Glutamatergic neuron (in vitro differentiated cells): ENCODE measurements around the gene LRRC18. TPM values are rescaled to one million over a fixed set of nuclear protein-coding genes. Genes with fewer than 3 reads are reported as not detected.
A peak's percentile ranks its signal among the peaks of the same experiment; 100 is the strongest.

Experiments
- DNase-seq: peaks from one replicate; pipeline ENCODE4 v3.0.0; 2022
- H3K27ac Mint-ChIP-seq: one replicate; pipeline ENCODE4 v1.8.0; 2020; ENCODE audit warnings: mild to moderate bottlenecking, mixed read lengths, inconsistent platforms; ENCODE audit not compliant: unreplicated experiment
- H3K27me3 Mint-ChIP-seq: one replicate; pipeline ENCODE4 v1.8.0; 2020; ENCODE audit warnings: mild to moderate bottlenecking, moderate library complexity, mixed read lengths, inconsistent platforms; ENCODE audit not compliant: unreplicated experiment
- H3K36me3 Mint-ChIP-seq: one replicate; pipeline ENCODE4 v1.8.0; 2020; ENCODE audit warnings: mild to moderate bottlenecking, mixed read lengths, inconsistent platforms; ENCODE audit not compliant: unreplicated experiment
- H3K4me1 Mint-ChIP-seq: one replicate; pipeline ENCODE4 v1.8.0; 2020; ENCODE audit warnings: mild to moderate bottlenecking, low read depth, mixed read lengths, inconsistent platforms; ENCODE audit not compliant: unreplicated experiment
- H3K4me3 Mint-ChIP-seq: one replicate; pipeline ENCODE4 v1.8.0; 2020; ENCODE audit warnings: mild to moderate bottlenecking, mixed read lengths, inconsistent platforms; ENCODE audit not compliant: unreplicated experiment
- H3K9me3 Mint-ChIP-seq: one replicate; pipeline ENCODE4 v1.8.0; 2020; ENCODE audit warnings: mild to moderate bottlenecking, moderate library complexity, mixed read lengths, inconsistent platforms; ENCODE audit not compliant: unreplicated experiment
- total RNA-seq: library from RNA; stranded (reverse); fragmentation: NEBNext Ultra II Directional; extraction: Animal tissue kit (Norgen Biotek cat#: 25700); gene quantifications from one replicate; pipeline ENCODE4 v1.2.1, GENCODE V29; 2021; ENCODE audit not compliant: unreplicated experiment
- TF ChIP-seq, protein P1 (sequence below): fragments of 200-600 bp; sonication (generic); IDR thresholded peaks from one replicate; pipeline ENCODE4 v1.5.0; 2021; ENCODE audit not compliant: partially characterized antibody, unreplicated experiment

Gene LRRC18
- total RNA-seq, 1 donor from 2014 or later, result not detected

DNA sequence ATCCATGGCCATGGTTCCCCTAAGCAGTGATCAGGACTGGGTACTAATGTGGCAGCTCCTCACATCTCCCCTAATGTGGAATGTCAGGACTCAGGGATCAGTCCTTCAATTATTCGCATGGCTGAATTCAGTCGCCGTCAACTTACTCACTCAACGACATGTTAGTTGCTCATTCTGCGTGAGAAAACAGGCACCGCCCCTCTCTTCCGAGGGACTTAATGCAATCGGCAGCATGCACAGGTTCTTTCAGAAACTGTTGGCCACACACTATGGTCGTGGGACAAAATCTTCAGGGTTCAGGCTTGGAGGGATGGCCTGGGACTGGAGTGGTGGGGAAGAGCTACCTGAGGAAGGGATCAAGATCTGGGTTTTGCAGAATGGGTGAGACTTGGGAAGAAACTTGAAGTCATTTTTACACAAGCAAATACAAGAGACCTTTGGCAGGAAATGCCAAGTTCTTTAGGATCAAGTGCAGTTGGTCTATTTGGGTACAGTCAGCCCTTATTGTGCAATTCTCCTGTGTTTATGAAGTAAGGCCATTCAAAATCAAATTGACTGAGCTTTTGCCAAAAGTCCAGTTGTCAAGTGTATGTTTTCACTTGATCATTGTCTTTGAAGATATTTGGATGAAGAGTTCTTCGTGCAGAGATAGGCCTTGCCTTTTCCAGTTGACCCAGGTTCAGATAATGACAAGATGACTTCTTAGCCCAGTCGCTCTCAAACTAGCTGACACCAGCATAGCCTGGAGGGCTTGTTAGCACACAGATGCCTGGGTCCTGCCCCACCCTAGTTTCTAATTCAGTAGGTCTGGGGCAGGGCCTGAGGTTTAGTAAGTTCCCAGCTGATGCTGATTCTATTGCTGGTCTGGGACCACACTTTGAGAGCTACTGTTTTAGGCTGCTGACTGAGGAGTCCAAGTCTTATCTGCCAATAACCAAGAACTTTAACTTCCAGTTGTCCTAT lies 48.5 kb downstream of the LRRC18 start:
- H3K9me3 Mint-ChIP-seq, result no peaks in the 10 kb centered on the region
- no peak overlapping the region for H3K4me3 Mint-ChIP-seq
- TF ChIP-seq, protein P1, sequence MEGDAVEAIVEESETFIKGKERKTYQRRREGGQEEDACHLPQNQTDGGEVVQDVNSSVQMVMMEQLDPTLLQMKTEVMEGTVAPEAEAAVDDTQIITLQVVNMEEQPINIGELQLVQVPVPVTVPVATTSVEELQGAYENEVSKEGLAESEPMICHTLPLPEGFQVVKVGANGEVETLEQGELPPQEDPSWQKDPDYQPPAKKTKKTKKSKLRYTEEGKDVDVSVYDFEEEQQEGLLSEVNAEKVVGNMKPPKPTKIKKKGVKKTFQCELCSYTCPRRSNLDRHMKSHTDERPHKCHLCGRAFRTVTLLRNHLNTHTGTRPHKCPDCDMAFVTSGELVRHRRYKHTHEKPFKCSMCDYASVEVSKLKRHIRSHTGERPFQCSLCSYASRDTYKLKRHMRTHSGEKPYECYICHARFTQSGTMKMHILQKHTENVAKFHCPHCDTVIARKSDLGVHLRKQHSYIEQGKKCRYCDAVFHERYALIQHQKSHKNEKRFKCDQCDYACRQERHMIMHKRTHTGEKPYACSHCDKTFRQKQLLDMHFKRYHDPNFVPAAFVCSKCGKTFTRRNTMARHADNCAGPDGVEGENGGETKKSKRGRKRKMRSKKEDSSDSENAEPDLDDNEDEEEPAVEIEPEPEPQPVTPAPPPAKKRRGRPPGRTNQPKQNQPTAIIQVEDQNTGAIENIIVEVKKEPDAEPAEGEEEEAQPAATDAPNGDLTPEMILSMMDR, result no peak
- no peak for DNase-seq
- H3K27me3 Mint-ChIP-seq, result peaks cover 6% of the 10 kb centered on the region
- H3K27ac Mint-ChIP-seq, result no peak overlapping the region
- H3K4me1 Mint-ChIP-seq, result peaks cover 5% of the 10 kb centered on the region
- H3K36me3 Mint-ChIP-seq, result no peaks in the 10 kb centered on the region

DNA sequence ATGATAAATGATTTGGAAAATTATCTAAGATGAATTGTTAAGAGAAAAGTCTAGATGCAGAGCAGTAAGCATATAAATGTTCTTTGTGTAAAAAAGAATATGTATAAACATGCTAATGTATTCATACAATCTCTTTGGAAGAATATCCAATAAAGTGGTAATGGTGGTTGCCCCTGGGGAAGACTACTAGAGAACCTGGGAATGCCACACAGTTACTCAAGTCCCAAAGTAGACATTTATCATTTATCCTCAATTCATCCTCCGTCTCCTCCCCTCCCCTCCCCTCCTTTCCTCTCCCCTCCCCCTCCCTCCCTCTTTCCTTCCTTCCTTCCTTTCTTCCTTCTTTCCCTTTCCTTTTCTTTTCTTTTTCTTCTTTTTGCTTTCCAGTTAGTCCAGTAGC lies 51.7 kb downstream of the LRRC18 start:
- DNase-seq, result no peak
- peaks cover 4% of the 10 kb centered on the region for H3K4me1 Mint-ChIP-seq
- no peak overlapping the region for H3K27ac Mint-ChIP-seq
- H3K36me3 Mint-ChIP-seq, result peaks cover under 1% of the 10 kb centered on the region
- H3K27me3 Mint-ChIP-seq, result peaks cover 3% of the 10 kb centered on the region
- TF ChIP-seq, protein P1, result no peak
- no peaks in the 10 kb centered on the region for H3K9me3 Mint-ChIP-seq
- H3K4me3 Mint-ChIP-seq, result no peak overlapping the region

DNA sequence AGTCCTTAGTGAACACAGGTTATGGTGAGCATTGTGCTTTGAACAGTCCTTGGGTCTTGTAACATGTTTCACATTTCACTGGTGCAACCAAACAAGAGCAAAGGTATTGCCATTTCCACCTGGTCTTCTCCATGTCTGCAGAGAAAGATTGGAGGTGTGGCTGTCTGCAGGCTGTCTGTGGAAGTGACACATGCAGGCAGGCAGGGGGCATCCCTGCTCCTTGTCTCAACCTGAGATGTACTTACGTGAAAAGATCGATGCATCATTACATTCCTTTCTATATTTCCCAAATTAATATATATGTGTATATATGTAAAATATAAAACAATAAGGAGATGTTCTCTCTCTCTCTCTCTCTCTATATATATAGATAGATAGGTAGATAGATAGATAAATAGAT lies 54.3 kb downstream of the LRRC18 start:
- peak; percentile 60 for DNase-seq
- Mint-ChIP-seq H3K36me3 (peaks cover 8% of the 10 kb centered on the region), H3K4me1 (no peaks in the 10 kb centered on the region), H3K27me3 (peaks cover 6% of the 10 kb centered on the region), H3K4me3 (no peak overlapping the region), H3K9me3 (peaks cover 3% of the 10 kb centered on the region), H3K27ac (no peak overlapping the region)
- TF ChIP-seq, protein P1, result peak; percentile 47

DNA sequence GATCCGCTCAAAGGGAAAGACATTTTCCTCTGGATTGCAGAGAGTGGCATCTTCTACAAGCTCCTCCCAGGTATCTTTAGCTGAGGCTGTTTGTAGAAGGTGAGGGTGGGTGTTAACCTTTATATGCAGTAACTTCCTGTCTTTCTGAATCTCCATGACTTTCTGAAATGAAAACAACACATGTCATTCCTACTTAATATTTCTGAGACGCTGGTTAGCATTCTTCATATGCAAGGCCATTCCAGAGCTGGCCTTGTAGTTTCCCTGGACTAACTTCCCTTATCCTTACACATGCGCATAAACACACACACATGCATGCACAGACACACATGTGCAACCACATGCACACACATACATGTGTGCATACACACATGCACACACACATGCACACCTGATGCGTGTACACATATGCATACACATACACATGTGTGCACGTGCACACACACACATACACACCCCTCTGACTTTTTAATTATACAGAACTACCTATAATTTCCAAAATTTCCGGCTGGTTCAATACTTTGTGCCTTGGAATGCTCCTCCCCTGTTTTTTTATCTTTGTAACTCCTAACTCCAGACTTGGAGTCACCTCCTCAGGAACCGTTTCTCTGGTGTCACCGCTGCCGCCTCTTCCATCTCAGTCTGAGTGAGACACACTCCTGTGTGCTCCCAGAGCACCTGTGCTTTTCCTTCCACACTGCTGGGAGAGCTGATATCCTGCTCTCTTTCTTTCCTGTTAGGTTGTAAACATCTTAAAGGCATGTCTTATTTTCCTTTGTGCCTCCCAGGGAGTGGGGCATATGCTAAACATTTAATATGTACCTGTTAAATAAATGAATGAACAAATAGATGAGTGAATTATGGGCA lies 55.2 kb downstream of the LRRC18 start:
- DNase-seq, result no peak
- Mint-ChIP-seq H3K4me3 (no peak overlapping the region), H3K27me3 (peaks cover 6% of the 10 kb centered on the region), H3K27ac (no peak overlapping the region), H3K36me3 (peaks cover 8% of the 10 kb centered on the region), H3K9me3 (peaks cover 3% of the 10 kb centered on the region), H3K4me1 (no peaks in the 10 kb centered on the region)
- TF ChIP-seq, protein P1, result no peak
